GM12892 (cell line): ENCODE data around the gene HP.
A peak's percentile ranks its signal among the peaks of the same experiment; 100 is the strongest.

Experiments used
- DNase-seq: peaks from one replicate; pipeline ENCODE4 v3.0.0; 2011; ENCODE audit not compliant: insufficient read length
- FAIRE-seq: peaks from 2 replicates; lab custom pipeline; 2011; peaks lifted over from hg19 to GRCh38; lab: Jason Lieb, UNC
- POLR2A ChIP-seq: IDR thresholded peaks from 2 replicates; pipeline ENCODE4 v1.6.1; 2011; ENCODE audit warnings: low read depth, low read length, control low read depth
- POLR2AphosphoS5 ChIP-seq: IDR thresholded peaks from 2 replicates; pipeline ENCODE4 v1.6.1; 2011; ENCODE audit warnings: low read depth, low read length, control low read depth
- TAF1 ChIP-seq: IDR thresholded peaks from 2 replicates; pipeline ENCODE4 v1.6.1; 2011; ENCODE audit warnings: low read depth, mild to moderate bottlenecking, control low read depth, low read length, borderline replicate concordance

The HP gene

GRCh38 chr16:72099377-72099818 lies 45.1 kb downstream of the HP start:
- FAIRE-seq = peak; percentile 85
- TF ChIP-seq TAF1 (no peak), POLR2A (no peak), POLR2AphosphoS5 (no peak)
- peak; percentile 49 for DNase-seq

DNA sequence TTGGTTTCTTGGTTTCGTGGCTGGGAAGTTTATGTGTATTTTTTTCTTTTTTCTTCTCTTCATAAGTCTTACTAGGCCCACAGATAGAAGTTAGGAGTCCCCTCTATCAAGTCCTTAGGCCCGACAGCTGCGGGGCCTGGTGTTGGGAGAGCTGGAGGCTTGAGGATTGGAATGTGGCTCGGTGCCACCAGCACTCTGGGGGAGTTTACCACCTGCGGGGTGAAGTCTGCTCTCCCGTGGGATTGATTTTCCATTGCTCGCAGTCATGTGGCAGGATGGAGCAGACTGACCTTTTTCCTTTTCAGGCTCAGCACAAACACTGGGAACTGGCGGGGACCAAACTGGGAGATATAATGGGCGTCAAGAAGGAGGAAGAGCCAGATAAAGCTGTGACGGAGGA lies 46.9 kb downstream of the HP start:
- TF ChIP-seq POLR2AphosphoS5 (no peak), POLR2A (no peak), TAF1 (no peak)
- FAIRE-seq (no peak), DNase-seq (no peak)

- DNase-seq = no peak
- FAIRE-seq = no peak
- TF ChIP-seq TAF1 = no peak
- no peak for TF ChIP-seq POLR2A
- no peak for TF ChIP-seq POLR2AphosphoS5
These were observed 50.6 kb downstream of the HP start for GRCh38 chr16:72104905-72105304.

GRCh38 chr16:72105978-72106377 lies 51.7 kb downstream of the HP start:
- FAIRE-seq = no peak
- TF ChIP-seq POLR2A (no peak), POLR2AphosphoS5 (no peak), TAF1 (no peak)
- DNase-seq = no peak

GRCh38 chr16:72107371-72107770 lies 53.1 kb downstream of the HP start:
- TF ChIP-seq TAF1 = no peak
- no peak for TF ChIP-seq POLR2AphosphoS5
- no peak for TF ChIP-seq POLR2A
- FAIRE-seq = no peak
- DNase-seq = no peak

GRCh38 chr16:72108353-72109102 lies 54.2 kb downstream of the HP start:
- no peak for FAIRE-seq
- TF ChIP-seq TAF1 (no peak), POLR2A (no peak)
- no peak for DNase-seq

GRCh38 chr16:72109300-72109699 lies 55.0 kb downstream of the HP start:
- DNase-seq (no peak), FAIRE-seq (no peak)
- TF ChIP-seq POLR2A (no peak), TAF1 (no peak), POLR2AphosphoS5 (no peak)

DNA sequence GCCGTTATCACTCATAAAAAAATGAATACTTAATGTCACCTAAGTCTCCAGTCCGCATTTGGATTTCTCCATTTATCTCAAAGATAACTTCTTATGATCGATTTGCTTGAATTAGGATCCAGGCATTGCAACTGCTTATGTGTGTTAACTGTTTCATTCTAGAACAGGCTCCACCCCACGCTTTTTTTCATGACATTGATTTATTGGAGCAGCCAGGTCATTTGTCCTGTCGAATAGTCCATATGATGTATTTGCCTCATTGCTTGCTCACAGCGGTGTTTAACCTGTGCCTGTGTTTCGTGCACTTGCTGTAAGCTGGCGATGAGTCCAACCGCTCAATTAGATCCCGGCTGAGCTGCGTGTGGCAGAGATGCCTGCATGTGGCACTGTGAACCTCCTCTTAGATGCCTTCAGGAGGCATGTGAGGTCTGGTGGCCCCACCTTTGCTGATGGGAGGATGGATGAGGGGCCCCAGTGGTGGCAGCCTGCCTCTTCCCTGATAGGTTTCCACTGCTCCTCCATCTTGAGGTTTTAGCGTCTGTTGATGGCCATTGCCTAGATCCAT lies 55.7 kb downstream of the HP start:
- TF ChIP-seq POLR2AphosphoS5 (no peak), POLR2A (no peak), TAF1 (no peak)
- FAIRE-seq (no peak), DNase-seq (no peak)
